K562 (cell line): ENCODE results near the gene MBOAT7. TPM values are rescaled to one million over a fixed set of nuclear protein-coding genes. Genes with fewer than 3 reads are reported as not detected.

ENCODE experiments used
- ATAC-seq: fragments of 200-7000 bp; cut with Tn5 transposase; 3 replicates; pipeline ENCODE4 v1.9.1; 2020; ENCODE audit warnings: moderate library complexity
- BruUV-seq: library from RNA; stranded (reverse); fragments of 400-500 nt; replicated peaks from 2 replicates; lab custom pipeline; 2021; lab: Mats Ljungman, UMichigan
- CTCF ChIA-PET: fragments of 300-600 bp; formaldehyde crosslinking; extraction: SDS; loops from one replicate; lab custom pipeline; 2021; ENCODE audit warnings: low intra/inter-chr PET ratio; lab: Yijun Ruan, JAX
- POLR2A ChIA-PET: fragments of 300-600, 350-650 bp; sonication (Branson Sonifier 250); formaldehyde crosslinking; extraction: SDS; loops from one replicate; lab custom pipeline; 2021; ENCODE audit warnings: antibody characterized with exemption, inconsistent platforms; lab: Yijun Ruan, JAX
- DNase-seq, 4 experiments: peaks; one replicate each; pipeline versions ENCODE4 v3.0.0 to v3.0.0-alpha.2; 2011 to 2018; ENCODE audit warnings: low spot score in 3 of 4, mixed read lengths in 3 of 4; ENCODE audit errors: extremely low read depth in 1 of 4
- FAIRE-seq: peaks from 2 replicates; lab custom pipeline; 2011; peaks lifted over from hg19 to GRCh38; lab: Jason Lieb, UNC
- H2AFZ ChIP-seq: 2 replicates; pipeline ENCODE4 v1.6.0; 2011; ENCODE audit warnings: low read depth, low read length, control low read depth, inconsistent platforms
- H3K27ac ChIP-seq: fragments of 200-600 bp; 3 replicates; pipeline ENCODE4 v1.8.0; 2011; ENCODE audit warnings: low read depth, mild to moderate bottlenecking, control low read depth, inconsistent platforms, low read length, moderate library complexity, mixed read lengths; ENCODE audit errors: extremely low read depth
- H3K27me3 ChIP-seq, 2 experiments: fragments of 300-600 bp in 1 of 2; 2 replicates in 1 of 2; 3 replicates in 1 of 2; pipeline versions ENCODE4 v1.6.0 to v1.8.0; 2011; ENCODE audit warnings: inconsistent platforms in 2 of 2, low read length in 2 of 2, mild to moderate bottlenecking in 1 of 2, mixed read lengths in 1 of 2, moderate library complexity in 1 of 2; ENCODE audit not compliant: control insufficient read depth in 2 of 2, insufficient read depth in 2 of 2
- H3K36me3 ChIP-seq: fragments of 300-600 bp; 3 replicates; pipeline ENCODE4 v1.8.0; 2011; ENCODE audit warnings: mild to moderate bottlenecking, low read length, inconsistent platforms; ENCODE audit not compliant: control insufficient read depth, insufficient read depth
- H3K4me1 ChIP-seq, 2 experiments: fragments of 200-600 bp in 1 of 2; replicated peaks in 1 of 2; 2 replicates in 1 of 2; 3 replicates in 1 of 2; pipeline versions ENCODE4 v1.5.1 to v1.8.0; 2011; ENCODE audit warnings: inconsistent platforms in 2 of 2, low read length in 2 of 2, mild to moderate bottlenecking in 1 of 2, mixed read lengths in 1 of 2, moderate library complexity in 1 of 2; ENCODE audit not compliant: control insufficient read depth in 2 of 2, insufficient read depth in 2 of 2
- H3K4me2 ChIP-seq: 2 replicates; pipeline ENCODE4 v1.6.1; 2011; ENCODE audit warnings: low read length, control low read depth, inconsistent platforms, mixed read lengths; ENCODE audit not compliant: insufficient read depth
- H3K4me3 ChIP-seq: fragments of 200-600 bp; sonication (generic), shearing (Covaris generic); 2 replicates; pipeline ENCODE4 v1.5.1; 2016; ENCODE audit warnings: control low read depth, inconsistent platforms
- H3K79me2 ChIP-seq: fragments of 200-600 bp; 3 replicates; pipeline ENCODE4 v1.8.0; 2011; ENCODE audit warnings: low read length, inconsistent platforms; ENCODE audit not compliant: control insufficient read depth, insufficient read depth
- H3K9ac ChIP-seq, 2 experiments: 2 replicates each; pipeline versions ENCODE4 v1.6.0 to v1.6.1; 2011; ENCODE audit warnings: low read depth in 2 of 2, low read length in 2 of 2, control low read depth in 1 of 2, inconsistent platforms in 1 of 2, mild to moderate bottlenecking in 1 of 2, mixed read lengths in 1 of 2; ENCODE audit not compliant: insufficient read depth in 1 of 2
- H3K9me1 ChIP-seq: one replicate; pipeline ENCODE4 v1.6.0; 2011; ENCODE audit warnings: inconsistent platforms, mild to moderate bottlenecking, low read length, moderate library complexity; ENCODE audit not compliant: control insufficient read depth, insufficient read depth
- H3K9me3 ChIP-seq: replicated peaks from 2 replicates; pipeline ENCODE4 v1.5.1; 2011; ENCODE audit warnings: low read depth, low read length, inconsistent platforms; ENCODE audit not compliant: control insufficient read depth, insufficient read depth
- H4K20me1 ChIP-seq: replicated peaks from 2 replicates; pipeline ENCODE4 v1.6.1; 2011; ENCODE audit warnings: low read length, inconsistent platforms, mixed read lengths; ENCODE audit not compliant: control insufficient read depth, insufficient read depth
- DDX20 ChIP-seq: fragments of 450-650 bp; IDR thresholded peaks from 2 replicates; pipeline ENCODE4 v1.6.1; 2016; ENCODE audit warnings: missing genetic modification characterization, low read depth, mild to moderate bottlenecking, missing compliant biosample characterization, moderate library complexity
- HDAC8 ChIP-seq: fragments of 450-650 bp; IDR thresholded peaks from 2 replicates; pipeline ENCODE4 v1.6.1; 2016; ENCODE audit warnings: mild to moderate bottlenecking, missing genetic modification characterization, moderate library complexity, missing compliant biosample characterization
- PRMT5 ChIP-seq: sonication (generic); formaldehyde crosslinking; IDR thresholded peaks from 2 replicates; pipeline ENCODE4 v1.5.0; 2020; ENCODE audit warnings: missing genetic modification reagents
- RBFOX2 ChIP-seq: fragments of 200-400 bp; formaldehyde crosslinking; IDR thresholded peaks from 2 replicates; pipeline ENCODE4 v1.6.1; 2017; ENCODE audit warnings: low read depth, mild to moderate bottlenecking, low read length, moderate library complexity
- SAP30 ChIP-seq: fragments of 200-600 bp; sonication (generic); IDR thresholded peaks from 2 replicates; pipeline ENCODE4 v1.6.1; 2012; ENCODE audit warnings: borderline replicate concordance, low read depth, mild to moderate bottlenecking, moderate library complexity, low read length, control low read depth, inconsistent platforms; ENCODE audit not compliant: insufficient read depth, poor library complexity, severe bottlenecking
- U2AF2 ChIP-seq: fragments of 200-400 bp; formaldehyde crosslinking; optimal IDR thresholded peaks from 2 replicates; pipeline ENCODE3; 2017; ENCODE audit warnings: low read depth, mild to moderate bottlenecking, low read length
- ZNF780A ChIP-seq: fragments of 250-450 bp; sonication (Bioruptor Pico); IDR thresholded peaks from 2 replicates; pipeline ENCODE4 v1.5.0; 2021; ENCODE audit warnings: mild to moderate bottlenecking
- WGBS: fragments of 100-300 bp; shearing (Covaris generic); methylation state at CpG from one replicate; pipeline ENCODE4 v1.1.6; 2016; ENCODE audit warnings: low coverage, mixed read lengths; ENCODE audit not compliant: insufficient coverage; ENCODE audit errors: missing lambda C conversion rate; 5-methylcytosine and 5-hydroxymethylcytosine counted together
- in situ Hi-C: fragments of 300-500 bp; cut with MboI; formaldehyde crosslinking; loops from 4 replicates; pipeline ENCODE4 v1.15.0; 2018; ENCODE audit warnings: inconsistent platforms, mixed read lengths
- intact Hi-C: fragments of 100-400 bp; cut with micrococcal nuclease; formaldehyde crosslinking; loops from 2 replicates; pipeline ENCODE4 v1.14.2; 2022
- polyA plus RNA-seq, 8 experiments: library from polyadenylated mRNA; depleted of rRNA in 4 of 8; stranded (reverse) in 5 of 8; unstranded in 3 of 8; fragments of >200 nt; fragmentation: Nextera tagmentation in 2 of 8; fragmentation: Illumina TruSeq in 1 of 8; extraction: Ambion mirVana in 2 of 8; extraction: Trizol in 1 of 8; gene quantifications; 2 replicates each; pipeline versions ENCODE4 v1.2.1 to v1.2.3, GENCODE V29; 2011 to 2014; ENCODE audit warnings: inconsistent platforms in 1 of 8, missing spikeins in 1 of 8
- total RNA-seq, 7 experiments: library from RNA; depleted of rRNA in 6 of 7; stranded (reverse); fragments of >200 nt in 6 of 7; fragmentation: Illumina TruSeq in 2 of 7; extraction: Trizol in 2 of 7; gene quantifications; 2 replicates each; pipeline versions ENCODE4 v1.2.1 to v1.2.3, GENCODE V29; 2011 to 2021; ENCODE audit warnings: low replicate concordance in 1 of 7
- TF ChIP-seq, protein P1 (sequence below): sonication (generic); IDR thresholded peaks from 2 replicates; pipeline ENCODE4 v1.6.1; 2016

Gene MBOAT7
- total and polyA plus RNA-seq, 9 of the 15 experiments (the other 6 are each of a cell fraction or from before 2014, with no cell fraction given) = 1.4 to 153 (median 56.1) TPM

DNA sequence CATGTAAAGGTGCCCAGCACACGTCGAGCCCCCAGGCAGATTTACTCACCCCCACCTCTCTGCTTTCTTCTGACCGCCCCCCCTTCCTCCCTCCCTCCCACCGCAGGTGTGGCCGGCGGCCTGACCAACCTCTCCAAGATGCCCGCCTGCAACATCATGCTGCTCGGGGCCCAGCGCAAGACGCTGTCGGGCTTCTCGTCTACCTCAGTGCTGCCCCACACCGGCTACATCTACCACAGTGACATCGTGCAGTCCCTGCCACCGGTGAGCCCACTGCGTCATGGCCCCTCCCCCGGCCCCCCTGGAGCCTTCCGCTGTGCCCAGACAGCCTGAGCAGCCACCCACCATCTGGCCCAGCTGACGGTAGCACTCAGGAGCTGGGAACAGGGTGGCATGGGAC lies 65.0 kb downstream of the MBOAT7 start:
- 96% methylated on average over 9 of the region's 19 CpGs for WGBS
- Histone ChIP-seq H4K20me1 (no peaks in the 10 kb centered on the region), H3K4me2 (no peak overlapping the region), H3K27ac (no peak overlapping the region), H3K36me3 (peaks cover 87% of the 10 kb centered on the region; the same call in 2 of the 3 replicates), H3K9me1 (no peaks in the 10 kb centered on the region), H3K4me3 (no peak overlapping the region), H3K79me2 (no peaks in the 10 kb centered on the region), H3K9ac (peak overlapping the region in 1 of 2 experiments; percentile 35; a peak in 1 of 4 replicates), H3K9me3 (no peaks in the 10 kb centered on the region), H3K27me3 (no peaks in the 10 kb centered on the region), H3K4me1 (no peaks in the 10 kb centered on the region; a peak in 1 of 5 replicates), H2AFZ (no peak overlapping the region)
- ChIA-PET POLR2A (interaction anchor here (1.9 to 2.0 kb wide), 2 partner anchors 9 to 12 kb away, joined by 9 to 13 read pairs; partner anchors contain the start of genes PRPF31 and TFPT), CTCF (no interaction called here)
- DNase-seq (no peak), FAIRE-seq (no peak), ATAC-seq (no peak)
- in situ Hi-C loops = no loop called here
- BruUV-seq = no TSS peak
- intact Hi-C loops = no loop called here
- TF ChIP-seq PRMT5 (no peak), RBFOX2 (0 out of 2 replicates have a peak, but pooled peaks have one; percentile 9), ZNF780A (CRISPR knock-in tag) (no peak), HDAC8 (tag) (no peak), SAP30 (no peak), DDX20 (tag) (no peak), U2AF2 (no peak)
- TF ChIP-seq, protein P1, sequence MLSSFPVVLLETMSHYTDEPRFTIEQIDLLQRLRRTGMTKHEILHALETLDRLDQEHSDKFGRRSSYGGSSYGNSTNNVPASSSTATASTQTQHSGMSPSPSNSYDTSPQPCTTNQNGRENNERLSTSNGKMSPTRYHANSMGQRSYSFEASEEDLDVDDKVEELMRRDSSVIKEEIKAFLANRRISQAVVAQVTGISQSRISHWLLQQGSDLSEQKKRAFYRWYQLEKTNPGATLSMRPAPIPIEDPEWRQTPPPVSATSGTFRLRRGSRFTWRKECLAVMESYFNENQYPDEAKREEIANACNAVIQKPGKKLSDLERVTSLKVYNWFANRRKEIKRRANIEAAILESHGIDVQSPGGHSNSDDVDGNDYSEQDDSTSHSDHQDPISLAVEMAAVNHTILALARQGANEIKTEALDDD = no peak
